NCI-H1092 (cell line): ENCODE results near the gene SIVA1.

ENCODE experiments used
- DNase-seq: peaks from one replicate; lab custom pipeline; 2025; lab: John Stamatoyannopoulos, UW

The SIVA1 gene

GRCh38 chr14:104751539-104752422 lies 1.2 kb upstream of the SIVA1 start:
- DNase-seq, result no peak

- DNase-seq, result no peak
Measured at GRCh38 chr14:104752423-104752734, 568 bp upstream of the SIVA1 start.

DNA sequence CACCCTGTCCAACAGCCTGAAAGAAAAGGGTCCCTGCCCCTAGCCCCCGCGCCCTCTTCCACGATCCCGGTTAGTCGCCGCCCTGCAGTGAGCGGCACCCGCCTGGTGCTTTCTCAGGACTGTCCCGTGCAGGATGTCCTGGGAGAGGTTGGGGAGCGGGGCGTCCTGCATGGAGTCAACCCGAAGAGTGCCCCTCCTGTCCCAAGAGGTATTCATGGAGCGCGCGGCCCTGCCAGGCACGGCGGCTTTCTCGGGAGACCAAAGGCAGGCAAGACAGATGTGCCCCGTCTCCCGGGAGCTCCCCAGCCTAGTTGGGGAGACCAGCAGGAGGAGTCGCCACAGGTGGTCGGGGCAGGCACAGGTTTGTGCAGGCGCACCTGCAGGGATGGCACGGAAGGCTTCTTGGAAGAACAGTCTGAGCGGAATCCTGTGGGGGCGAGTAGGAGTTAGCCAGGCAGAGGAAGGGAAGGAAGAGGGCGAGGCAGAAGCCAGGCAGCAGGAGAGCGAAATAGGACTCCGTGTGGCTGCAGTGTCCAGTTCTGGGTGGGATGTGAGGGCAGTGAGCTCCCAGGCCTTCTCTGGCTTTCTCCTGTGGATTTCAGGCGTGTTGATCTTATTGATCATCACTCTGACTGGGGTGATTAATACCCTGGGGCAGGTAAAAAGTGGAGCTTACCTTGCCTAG lies 723 bp downstream of the SIVA1 start:
- no peak for DNase-seq

DNA sequence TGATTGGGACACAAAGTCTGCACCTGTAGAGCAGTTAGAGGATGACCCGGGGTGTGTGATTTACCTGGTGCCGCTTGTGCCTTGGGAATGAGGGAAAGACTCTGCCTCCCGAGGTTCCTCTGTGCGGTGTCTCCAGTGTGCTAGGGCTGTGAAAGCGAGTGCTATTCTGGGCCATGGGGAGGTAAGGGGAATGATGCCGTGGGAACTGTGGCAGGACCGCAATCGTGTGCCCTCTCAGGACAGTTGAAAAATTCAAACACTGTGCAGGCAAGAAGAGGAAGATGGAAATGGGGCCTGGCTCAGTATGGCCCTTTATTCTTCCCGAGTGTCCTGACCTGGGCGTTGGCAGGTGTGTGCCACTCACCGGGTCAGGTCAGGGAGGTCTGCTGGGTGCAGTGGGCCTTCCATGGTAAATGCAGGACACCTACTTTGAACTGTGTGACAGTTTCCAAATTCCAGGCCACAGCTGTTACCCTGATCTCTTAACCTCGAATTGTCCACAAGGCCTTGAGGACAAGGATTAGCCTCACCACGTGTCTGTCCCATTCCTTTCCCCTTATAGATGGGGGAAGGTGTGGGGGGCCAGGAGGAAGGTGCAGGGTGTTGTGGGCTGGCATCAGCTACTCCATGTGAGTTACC lies 1.4 kb downstream of the SIVA1 start:
- DNase-seq, result no peak

- DNase-seq, result no peak
Measured at GRCh38 chr14:104755621-104756020, 2.7 kb downstream of the SIVA1 start.

DNA sequence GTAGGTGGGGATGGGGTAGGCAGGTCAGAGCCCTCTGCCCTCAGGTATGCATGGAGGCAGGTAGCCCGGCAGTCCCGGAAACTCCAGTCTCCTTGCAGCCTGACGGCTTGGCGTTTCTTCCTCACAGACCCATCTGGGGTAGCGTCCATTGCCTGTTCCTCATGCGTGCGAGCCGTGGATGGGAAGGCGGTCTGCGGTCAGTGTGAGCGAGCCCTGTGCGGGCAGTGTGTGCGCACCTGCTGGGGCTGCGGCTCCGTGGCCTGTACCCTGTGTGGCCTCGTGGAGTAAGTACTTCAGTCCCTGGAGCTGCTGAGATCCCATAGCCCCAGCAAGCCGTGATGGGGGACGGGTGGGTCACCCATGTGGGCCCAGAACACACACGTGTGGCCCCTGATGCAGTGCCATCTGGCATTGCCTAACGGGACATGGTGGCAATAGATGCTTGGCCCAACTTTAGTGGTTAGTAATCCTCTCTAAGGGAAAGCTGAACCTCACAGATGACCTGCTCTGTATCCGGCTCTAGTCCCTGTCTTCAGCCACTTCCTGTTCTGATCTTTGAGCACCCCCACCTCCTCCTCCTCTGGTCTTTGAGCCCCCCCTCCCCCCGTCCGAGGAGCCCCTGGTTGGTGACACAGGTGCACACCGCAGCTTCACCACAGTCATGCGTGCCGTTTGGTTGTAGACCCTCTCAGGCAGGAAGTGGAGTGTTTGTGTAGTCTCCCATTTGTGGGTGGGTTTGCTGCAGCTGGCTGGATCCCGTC lies 3.7 kb downstream of the SIVA1 start:
- DNase-seq, result no peak

GRCh38 chr14:104757238-104757585 lies 4.3 kb downstream of the SIVA1 start:
- DNase-seq, result no peak

GRCh38 chr14:104757681-104758392 lies 4.9 kb downstream of the SIVA1 start:
- DNase-seq, result no peak

- no peak for DNase-seq
Measured at GRCh38 chr14:104758981-104759969, 6.3 kb downstream of the SIVA1 start.

- no peak for DNase-seq
Measured at GRCh38 chr14:104765517-104765916, 12.6 kb downstream of the SIVA1 start.

DNA sequence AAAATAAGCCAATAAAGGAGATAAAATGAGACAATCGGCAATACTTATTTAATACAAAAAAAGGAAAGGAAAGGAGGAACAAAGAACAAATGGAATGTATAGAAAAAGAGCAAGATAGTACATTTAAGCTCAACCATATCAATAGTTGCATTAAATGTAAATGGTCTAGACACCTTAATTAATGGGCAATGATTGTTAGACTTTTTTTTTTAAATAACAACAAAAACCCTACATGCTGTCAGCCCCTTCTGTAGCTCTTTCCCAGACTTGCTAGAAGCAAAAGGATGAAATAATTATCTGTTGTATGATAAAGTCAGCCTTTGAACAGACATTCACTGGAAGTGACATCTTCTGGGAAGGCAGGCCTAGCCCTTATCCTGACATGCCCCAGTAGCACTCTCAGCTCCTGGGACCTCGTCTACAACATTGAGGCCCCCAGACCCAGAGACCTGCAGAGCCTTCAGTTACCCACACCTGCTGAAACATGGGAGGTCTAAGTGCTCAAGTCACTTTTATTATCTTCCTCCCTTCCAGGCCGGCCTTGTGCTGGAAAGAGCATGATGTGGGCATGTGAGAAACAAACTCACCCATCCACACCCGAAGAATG lies 13.4 kb downstream of the SIVA1 start:
- DNase-seq, result no peak

DNA sequence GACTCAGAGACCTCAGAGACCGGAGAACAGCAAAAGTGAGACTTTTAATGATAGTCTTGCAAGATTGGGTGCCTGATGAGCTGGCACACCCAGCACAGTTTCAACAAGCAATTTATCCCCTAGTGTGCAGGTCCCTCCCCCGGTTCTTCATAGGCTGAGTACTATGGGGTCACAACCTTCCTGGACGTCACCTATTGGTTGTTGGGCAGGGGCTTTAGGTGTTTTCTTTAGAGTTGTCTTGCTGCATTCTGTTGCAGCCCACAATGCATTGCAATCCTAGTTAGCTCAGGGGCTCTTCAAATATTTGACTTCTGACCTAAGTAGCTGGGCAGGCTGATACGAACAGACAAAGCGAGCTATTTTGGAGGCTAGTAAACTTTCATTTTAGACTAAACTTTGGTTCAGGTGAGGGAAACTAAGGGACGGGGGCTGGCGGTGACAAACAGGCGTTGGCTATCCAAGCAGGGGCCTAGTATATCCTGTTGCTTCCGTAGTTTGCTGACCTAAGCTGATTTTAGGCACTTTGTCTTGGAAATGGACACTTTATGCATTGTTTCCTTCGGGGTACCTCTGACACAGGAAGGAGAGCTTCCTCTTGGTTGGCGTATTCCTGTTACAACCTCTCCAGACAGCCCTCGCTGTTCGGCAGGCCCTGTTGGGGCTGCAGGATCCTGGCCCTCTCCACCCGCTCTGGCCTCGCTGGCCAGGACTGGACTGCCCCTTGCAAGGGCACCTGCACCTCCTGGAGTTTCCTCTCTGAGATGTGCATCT lies 14.1 kb downstream of the SIVA1 start:
- DNase-seq, result no peak

DNA sequence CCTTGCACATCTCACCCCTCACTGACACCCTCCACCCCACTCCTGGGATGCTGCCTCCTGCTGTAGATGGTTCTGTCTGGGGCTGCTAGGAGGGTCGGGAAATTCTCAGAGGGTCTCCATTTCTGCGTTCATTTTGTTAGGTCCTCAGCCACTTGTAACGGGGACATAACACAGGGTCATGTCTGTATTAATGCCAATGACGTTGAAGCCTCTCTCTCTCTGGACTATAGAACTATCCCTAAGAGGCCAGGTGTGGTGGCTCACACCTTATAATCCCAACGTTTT lies 14.6 kb downstream of the SIVA1 start:
- DNase-seq, result no peak

GRCh38 chr14:104768437-104769323 lies 15.7 kb downstream of the SIVA1 start:
- peak; percentile 64 for DNase-seq

- no peak for DNase-seq
Measured at GRCh38 chr14:104769324-104770071, 16.6 kb downstream of the SIVA1 start.

DNA sequence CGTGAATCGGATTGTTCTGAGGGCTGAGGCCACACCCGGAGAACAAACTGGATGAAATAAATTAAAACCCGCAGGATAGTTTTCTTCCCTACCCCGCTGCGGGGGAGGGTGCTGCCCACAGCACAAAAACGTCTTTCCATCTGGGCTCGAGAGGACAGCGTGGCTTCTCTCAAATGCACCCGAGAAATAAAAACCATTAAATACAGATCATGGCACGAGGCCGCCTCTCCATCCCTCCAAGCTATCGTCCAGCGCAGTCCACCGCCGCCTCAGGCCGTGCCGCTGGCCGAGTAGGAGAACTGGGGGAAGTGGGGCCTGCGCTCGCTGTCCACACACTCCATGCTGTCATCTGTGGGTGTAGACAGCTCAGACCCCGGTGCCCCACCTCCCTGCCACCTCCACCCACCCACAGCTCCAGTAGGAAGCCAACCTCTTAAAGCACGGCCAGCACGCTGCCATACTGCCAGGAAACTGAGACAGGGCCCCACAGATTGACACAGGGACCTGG lies 17.2 kb downstream of the SIVA1 start:
- DNase-seq, result no peak

DNA sequence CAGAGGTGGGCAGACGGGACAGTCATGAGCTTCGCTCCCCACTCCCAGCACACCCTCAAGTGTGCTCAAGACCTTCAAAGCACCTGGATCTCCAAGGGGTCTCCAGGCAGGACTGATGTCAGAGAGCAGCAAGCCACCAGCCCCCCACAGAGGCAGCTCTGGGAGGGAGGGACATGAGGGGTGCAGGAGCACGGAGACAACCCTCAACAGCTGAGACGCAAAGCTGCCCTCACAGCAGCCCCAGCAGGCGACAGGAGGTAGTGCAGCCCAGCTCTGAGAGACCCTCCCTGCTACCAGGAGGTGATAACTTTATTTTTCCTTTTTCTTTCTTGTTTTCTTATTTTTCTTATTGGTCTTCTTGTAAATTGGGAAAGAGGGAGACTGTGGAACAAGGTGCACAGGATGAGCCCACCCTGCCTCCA lies 17.9 kb downstream of the SIVA1 start:
- no peak for DNase-seq

- no peak for DNase-seq
Measured at GRCh38 chr14:104771374-104771773, 18.4 kb downstream of the SIVA1 start.
